ENCODE measurements around the gene ATP6V1G2.
"Not testable (repeated sequence)": the region's sequence is repeated elsewhere in the genome, so short reads cannot be mapped to it uniquely, and the experiment has no call there.

ATP6V1G2 gene

GRCh38 chr6:31546339-31546957, at the start of gene ATP6V1G2:
ATP6V1G2 (minus strand) TSS chr6:31546608; CDS start chr6:31546559, 49 bp downstream.
- peak in 2 of 3 donors; percentile 68 to 79 for DNase-seq (ENCODE audit: low read depth in 3 of 3, low spot score in 1 of 3)

GRCh38 chr6:31592396-31592771, 46.0 kb upstream of the ATP6V1G2 start:
- no peak for DNase-seq (ENCODE audit: low read depth in 3 of 3, low spot score in 1 of 3)

GRCh38 chr6:31590691-31591090, 44.3 kb upstream of the ATP6V1G2 start:
- DNase-seq (ENCODE audit: low read depth in 3 of 3, low spot score in 1 of 3): not testable (repeated sequence)

- no peak for DNase-seq (ENCODE audit: low read depth in 3 of 3, low spot score in 1 of 3)
Measured at GRCh38 chr6:31588871-31589650, 42.7 kb upstream of the ATP6V1G2 start.

GRCh38 chr6:31587791-31588777, 41.7 kb upstream of the ATP6V1G2 start:
- DNase-seq (ENCODE audit: low read depth in 3 of 3, low spot score in 1 of 3): no peak

GRCh38 chr6:31586599-31587281, 40.3 kb upstream of the ATP6V1G2 start:
- DNase-seq (ENCODE audit: low read depth in 3 of 3, low spot score in 1 of 3): no peak

GRCh38 chr6:31586008-31586407, 39.6 kb upstream of the ATP6V1G2 start, which contains the start of gene LST1:
LST1 (plus strand) TSS chr6:31586277; CDS start chr6:31587300, 1,023 bp downstream.
- DNase-seq (ENCODE audit: low read depth in 3 of 3, low spot score in 1 of 3): no peak

GRCh38 chr6:31585491-31585890, 39.1 kb upstream of the ATP6V1G2 start:
- no peak for DNase-seq (ENCODE audit: low read depth in 3 of 3, low spot score in 1 of 3)

- peak in 2 of 3 donors; percentile 71 to 74 for DNase-seq (ENCODE audit: low read depth in 3 of 3, low spot score in 1 of 3)
Measured at GRCh38 chr6:31582230-31582643, 35.8 kb upstream of the ATP6V1G2 start, which contains the start of gene LTB. LTB (minus strand) TSS chr6:31582424; CDS start chr6:31582417, 7 bp downstream.

- no peak for DNase-seq (ENCODE audit: low read depth in 3 of 3, low spot score in 1 of 3)
Measured at GRCh38 chr6:31581434-31582229, 35.2 kb upstream of the ATP6V1G2 start.

- DNase-seq (ENCODE audit: low read depth in 3 of 3, low spot score in 1 of 3): peak in 2 of 3 donors; percentile 86 to 92
Measured at GRCh38 chr6:31580807-31581433, 34.5 kb upstream of the ATP6V1G2 start.

GRCh38 chr6:31580438-31580740, 34.0 kb upstream of the ATP6V1G2 start:
- no peak for DNase-seq (ENCODE audit: low read depth in 3 of 3, low spot score in 1 of 3)

- DNase-seq (ENCODE audit: low read depth in 3 of 3, low spot score in 1 of 3): no peak
Measured at GRCh38 chr6:31579546-31580437, 33.4 kb upstream of the ATP6V1G2 start.

GRCh38 chr6:31579119-31579505, 32.7 kb upstream of the ATP6V1G2 start:
- no peak for DNase-seq (ENCODE audit: low read depth in 3 of 3, low spot score in 1 of 3)

GRCh38 chr6:31578184-31579118, 32.0 kb upstream of the ATP6V1G2 start:
- DNase-seq (ENCODE audit: low read depth in 3 of 3, low spot score in 1 of 3): no peak

- no peak for DNase-seq (ENCODE audit: low read depth in 3 of 3, low spot score in 1 of 3)
Measured at GRCh38 chr6:31577579-31577966, 31.2 kb upstream of the ATP6V1G2 start.

- DNase-seq (ENCODE audit: low read depth in 3 of 3, low spot score in 1 of 3): no peak
Measured at GRCh38 chr6:31576897-31577578, 30.6 kb upstream of the ATP6V1G2 start.
